ENCODE results near the gene MCM9. TPM values are rescaled to one million over a fixed set of nuclear protein-coding genes. Genes with fewer than 3 reads are reported as not detected.

The MCM9 gene
- total RNA-seq, 1 donor from 2014 or later: 10.1 TPM

GRCh38 chr6:118931436-118931835 lies 3.5 kb downstream of the MCM9 start:
- FAIRE-seq (no peak), DNase-seq (ENCODE audit: low read depth) (peak; percentile 16)
- no peak overlapping the region for H3K9ac ChIP-seq (ENCODE audit: low read length)
- H3K4me1 ChIP-seq (ENCODE audit: insufficient read depth, low read length): peaks cover 4% of the 10 kb centered on the region
- peaks cover 10% of the 10 kb centered on the region for H4K20me1 ChIP-seq (ENCODE audit: insufficient read depth, low read length)
- peaks cover 15% of the 10 kb centered on the region for H3K79me2 ChIP-seq (ENCODE audit: insufficient read depth, low read length)
- no peak overlapping the region for H2AFZ ChIP-seq (ENCODE audit: low read depth, low read length)
- no peak overlapping the region for H3K4me3 ChIP-seq (ENCODE audit: insufficient read depth, low read depth, low read length)
- H3K27me3 ChIP-seq (ENCODE audit: insufficient read depth, low read length): no peaks in the 10 kb centered on the region
- H3K27ac ChIP-seq (ENCODE audit: low read depth, low read length): no peak overlapping the region
- Mint-ChIP-seq H3K36me3 (ENCODE audit: low read depth, unreplicated experiment) (no peaks in the 10 kb centered on the region), H3K4me1 (ENCODE audit: low read depth, unreplicated experiment) (peaks cover 7% of the 10 kb centered on the region), H3K27ac (ENCODE audit: unreplicated experiment) (no peak overlapping the region), H3K4me3 (ENCODE audit: unreplicated experiment) (no peak overlapping the region), H3K9me3 (ENCODE audit: unreplicated experiment) (no peaks in the 10 kb centered on the region), H3K27me3 (ENCODE audit: low read depth, unreplicated experiment) (no peaks in the 10 kb centered on the region)
- H3K4me2 ChIP-seq (ENCODE audit: low read length): no peak overlapping the region
- no peaks in the 10 kb centered on the region for H3K9me3 ChIP-seq (ENCODE audit: insufficient read depth, low read depth, low read length)
- peaks cover 4% of the 10 kb centered on the region for H3K36me3 ChIP-seq (ENCODE audit: insufficient read depth, low read length)
- no peak for TF ChIP-seq EZH2 (IDR thresholded peaks at IDR 0.05; ENCODE audit: insufficient read depth, low read length)
- TF ChIP-seq CTCF (IDR thresholded peaks at IDR 0.05; ENCODE audit: insufficient read depth, low read depth, low read length): no peak

GRCh38 chr6:118930680-118931079 lies 4.3 kb downstream of the MCM9 start:
- Histone ChIP-seq H3K9ac (ENCODE audit: low read length) (no peak overlapping the region), H3K27ac (ENCODE audit: low read depth, low read length) (no peak overlapping the region), H4K20me1 (ENCODE audit: insufficient read depth, low read length) (peaks cover 10% of the 10 kb centered on the region), H3K79me2 (ENCODE audit: insufficient read depth, low read length) (peaks cover 15% of the 10 kb centered on the region), H3K4me3 (ENCODE audit: insufficient read depth, low read depth, low read length) (no peak overlapping the region), H3K4me2 (ENCODE audit: low read length) (no peak overlapping the region), H3K27me3 (ENCODE audit: insufficient read depth, low read length) (no peaks in the 10 kb centered on the region), H3K36me3 (ENCODE audit: insufficient read depth, low read length) (peaks cover 4% of the 10 kb centered on the region), H3K4me1 (ENCODE audit: insufficient read depth, low read length) (peaks cover 4% of the 10 kb centered on the region), H3K9me3 (ENCODE audit: insufficient read depth, low read depth, low read length) (no peaks in the 10 kb centered on the region), H2AFZ (ENCODE audit: low read depth, low read length) (no peak overlapping the region)
- FAIRE-seq: no peak
- Mint-ChIP-seq H3K27me3 (ENCODE audit: low read depth, unreplicated experiment) (no peaks in the 10 kb centered on the region), H3K36me3 (ENCODE audit: low read depth, unreplicated experiment) (no peaks in the 10 kb centered on the region), H3K9me3 (ENCODE audit: unreplicated experiment) (no peaks in the 10 kb centered on the region), H3K4me1 (ENCODE audit: low read depth, unreplicated experiment) (peaks cover 7% of the 10 kb centered on the region), H3K4me3 (ENCODE audit: unreplicated experiment) (no peak overlapping the region), H3K27ac (ENCODE audit: unreplicated experiment) (no peak overlapping the region)
- TF ChIP-seq EZH2 (IDR thresholded peaks at IDR 0.05; ENCODE audit: insufficient read depth, low read length): no peak
- TF ChIP-seq CTCF (IDR thresholded peaks at IDR 0.05; ENCODE audit: insufficient read depth, low read depth, low read length): no peak
- DNase-seq (ENCODE audit: low read depth): no peak

GRCh38 chr6:118923035-118923434 lies 11.9 kb downstream of the MCM9 start:
- H2AFZ ChIP-seq (ENCODE audit: low read depth, low read length): no peak overlapping the region
- H3K79me2 ChIP-seq (ENCODE audit: insufficient read depth, low read length): no peaks in the 10 kb centered on the region
- no peaks in the 10 kb centered on the region for H3K27me3 Mint-ChIP-seq (ENCODE audit: low read depth, unreplicated experiment)
- peaks cover 3% of the 10 kb centered on the region for H3K4me1 Mint-ChIP-seq (ENCODE audit: low read depth, unreplicated experiment)
- H3K9me3 ChIP-seq (ENCODE audit: insufficient read depth, low read depth, low read length): no peaks in the 10 kb centered on the region
- FAIRE-seq: no peak
- no peak overlapping the region for H3K9ac ChIP-seq (ENCODE audit: low read length)
- H3K27me3 ChIP-seq (ENCODE audit: insufficient read depth, low read length): no peaks in the 10 kb centered on the region
- H3K27ac Mint-ChIP-seq (ENCODE audit: unreplicated experiment): no peak overlapping the region
- no peak overlapping the region for H3K4me3 ChIP-seq (ENCODE audit: insufficient read depth, low read depth, low read length)
- no peaks in the 10 kb centered on the region for H3K9me3 Mint-ChIP-seq (ENCODE audit: unreplicated experiment)
- no peaks in the 10 kb centered on the region for H3K4me1 ChIP-seq (ENCODE audit: insufficient read depth, low read length)
- no peak for DNase-seq (ENCODE audit: low read depth)
- TF ChIP-seq CTCF (IDR thresholded peaks at IDR 0.05; ENCODE audit: insufficient read depth, low read depth, low read length): no peak
- no peak for TF ChIP-seq EZH2 (IDR thresholded peaks at IDR 0.05; ENCODE audit: insufficient read depth, low read length)
- H3K36me3 Mint-ChIP-seq (ENCODE audit: low read depth, unreplicated experiment): peaks cover 14% of the 10 kb centered on the region
- H3K36me3 ChIP-seq (ENCODE audit: insufficient read depth, low read length): peaks cover 14% of the 10 kb centered on the region
- H3K4me2 ChIP-seq (ENCODE audit: low read length): no peak overlapping the region
- no peak overlapping the region for H3K4me3 Mint-ChIP-seq (ENCODE audit: unreplicated experiment)
- H3K27ac ChIP-seq (ENCODE audit: low read depth, low read length): no peak overlapping the region
- no peaks in the 10 kb centered on the region for H4K20me1 ChIP-seq (ENCODE audit: insufficient read depth, low read length)

Measured in astrocyte (in vitro differentiated cells and primary cell).